Kidney epithelial cell (primary cell): ENCODE results near the gene NPTN. TPM values are rescaled to one million over a fixed set of nuclear protein-coding genes. Genes with fewer than 3 reads are reported as not detected.

ENCODE experiments used
- DNase-seq: peaks from one replicate; pipeline ENCODE4 v3.0.0-alpha.2; 2010; ENCODE audit warnings: low read depth
- H3K27me3 ChIP-seq: 2 replicates; pipeline ENCODE4 v1.6.0; 2011; ENCODE audit warnings: low read length; ENCODE audit not compliant: control insufficient read depth, insufficient read depth
- H3K36me3 ChIP-seq: 2 replicates; pipeline ENCODE4 v1.5.1; 2011; ENCODE audit warnings: low read length; ENCODE audit not compliant: control insufficient read depth, insufficient read depth
- H3K4me3 ChIP-seq: 2 replicates; pipeline ENCODE4 v1.5.1; 2011; ENCODE audit warnings: low read depth, mild to moderate bottlenecking, control low read depth, low read length
- CTCF ChIP-seq: IDR thresholded peaks from 2 replicates; pipeline ENCODE4 v1.5.1; 2011; ENCODE audit warnings: mild to moderate bottlenecking, moderate library complexity, low read length, control low read depth, inconsistent platforms; ENCODE audit not compliant: insufficient read depth, poor library complexity, severe bottlenecking
- total RNA-seq: library from RNA; depleted of rRNA; stranded (reverse); fragments of >200 nt; gene quantifications from 2 replicates; pipeline ENCODE4 v1.2.3, GENCODE V29; 2015

Gene NPTN
- total RNA-seq, 1 donor from 2014 or later, result 96.5 TPM

GRCh38 chr15:73621286-73621826, 11.8 kb downstream of the NPTN start:
- Histone ChIP-seq H3K27me3 (no peaks in the 10 kb centered on the region), H3K36me3 (no peaks in the 10 kb centered on the region), H3K4me3 (no peak overlapping the region)
- no peak for TF ChIP-seq CTCF
- DNase-seq, result no peak

- no peak for DNase-seq
These were observed 13.1 kb downstream of the NPTN start for GRCh38 chr15:73620078-73620477.

GRCh38 chr15:73617913-73618312, 15.3 kb downstream of the NPTN start:
- DNase-seq, result no peak
- H3K27me3 ChIP-seq, result no peaks in the 10 kb centered on the region
- no peaks in the 10 kb centered on the region for H3K36me3 ChIP-seq
- no peak for TF ChIP-seq CTCF
- no peak overlapping the region for H3K4me3 ChIP-seq

More at GRCh38 chr15:73620078-73620477, 13.1 kb downstream of the NPTN start:
- TF ChIP-seq CTCF, result no peak
- no peaks in the 10 kb centered on the region for H3K27me3 ChIP-seq
- no peak overlapping the region for H3K4me3 ChIP-seq
- H3K36me3 ChIP-seq, result no peaks in the 10 kb centered on the region

GRCh38 chr15:73617301-73617831, 15.8 kb downstream of the NPTN start:
- Histone ChIP-seq H3K27me3 (no peaks in the 10 kb centered on the region), H3K36me3 (no peaks in the 10 kb centered on the region), H3K4me3 (no peak overlapping the region)
- DNase-seq, result no peak
- TF ChIP-seq CTCF, result no peak

GRCh38 chr15:73608941-73609340, 24.2 kb downstream of the NPTN start:
- DNase-seq, result no peak
- Histone ChIP-seq H3K36me3 (no peaks in the 10 kb centered on the region), H3K27me3 (no peaks in the 10 kb centered on the region), H3K4me3 (no peak overlapping the region)
- no peak for TF ChIP-seq CTCF

- H3K36me3 ChIP-seq, result no peaks in the 10 kb centered on the region
- no peak for TF ChIP-seq CTCF
- no peaks in the 10 kb centered on the region for H3K27me3 ChIP-seq
- no peak overlapping the region for H3K4me3 ChIP-seq
- DNase-seq, result no peak
These were observed 24.7 kb downstream of the NPTN start for GRCh38 chr15:73608475-73608874.
